K562 (cell line): ENCODE data around the gene SBDS. TPM values are rescaled to one million over a fixed set of nuclear protein-coding genes. Genes with fewer than 3 reads are reported as not detected.
A peak's percentile ranks its signal among the peaks of the same experiment; 100 is the strongest.
"Not testable (repeated sequence)": the region's sequence is repeated elsewhere in the genome, so short reads cannot be mapped to it uniquely, and the experiment has no call there.

ENCODE experiments used
- ATAC-seq: fragments of 200-7000 bp; cut with Tn5 transposase; 3 replicates; pipeline ENCODE4 v1.9.1; 2020; ENCODE audit warnings: moderate library complexity
- BruUV-seq: library from RNA; stranded (reverse); fragments of 400-500 nt; replicated peaks from 2 replicates; lab custom pipeline; 2021; lab: Mats Ljungman, UMichigan
- CTCF ChIA-PET: fragments of 300-600 bp; formaldehyde crosslinking; extraction: SDS; loops from one replicate; lab custom pipeline; 2021; ENCODE audit warnings: low intra/inter-chr PET ratio; lab: Yijun Ruan, JAX
- POLR2A ChIA-PET: fragments of 300-600, 350-650 bp; sonication (Branson Sonifier 250); formaldehyde crosslinking; extraction: SDS; loops from one replicate; lab custom pipeline; 2021; ENCODE audit warnings: antibody characterized with exemption, inconsistent platforms; lab: Yijun Ruan, JAX
- DNase-seq, 4 experiments: peaks; one replicate each; pipeline versions ENCODE4 v3.0.0 to v3.0.0-alpha.2; 2011 to 2018; ENCODE audit warnings: low spot score in 3 of 4, mixed read lengths in 3 of 4; ENCODE audit errors: extremely low read depth in 1 of 4
- FAIRE-seq: peaks from 2 replicates; lab custom pipeline; 2011; peaks lifted over from hg19 to GRCh38; lab: Jason Lieb, UNC
- H2AFZ ChIP-seq: 2 replicates; pipeline ENCODE4 v1.6.0; 2011; ENCODE audit warnings: low read depth, low read length, control low read depth, inconsistent platforms
- H3K27ac ChIP-seq: fragments of 200-600 bp; 3 replicates; pipeline ENCODE4 v1.8.0; 2011; ENCODE audit warnings: low read depth, mild to moderate bottlenecking, control low read depth, inconsistent platforms, low read length, moderate library complexity, mixed read lengths; ENCODE audit errors: extremely low read depth
- H3K27me3 ChIP-seq, 2 experiments: fragments of 300-600 bp in 1 of 2; 2 replicates in 1 of 2; 3 replicates in 1 of 2; pipeline versions ENCODE4 v1.6.0 to v1.8.0; 2011; ENCODE audit warnings: inconsistent platforms in 2 of 2, low read length in 2 of 2, mild to moderate bottlenecking in 1 of 2, mixed read lengths in 1 of 2, moderate library complexity in 1 of 2; ENCODE audit not compliant: control insufficient read depth in 2 of 2, insufficient read depth in 2 of 2
- H3K36me3 ChIP-seq: fragments of 300-600 bp; 3 replicates; pipeline ENCODE4 v1.8.0; 2011; ENCODE audit warnings: mild to moderate bottlenecking, low read length, inconsistent platforms; ENCODE audit not compliant: control insufficient read depth, insufficient read depth
- H3K4me1 ChIP-seq, 2 experiments: fragments of 200-600 bp in 1 of 2; replicated peaks in 1 of 2; 2 replicates in 1 of 2; 3 replicates in 1 of 2; pipeline versions ENCODE4 v1.5.1 to v1.8.0; 2011; ENCODE audit warnings: inconsistent platforms in 2 of 2, low read length in 2 of 2, mild to moderate bottlenecking in 1 of 2, mixed read lengths in 1 of 2, moderate library complexity in 1 of 2; ENCODE audit not compliant: control insufficient read depth in 2 of 2, insufficient read depth in 2 of 2
- H3K4me2 ChIP-seq: 2 replicates; pipeline ENCODE4 v1.6.1; 2011; ENCODE audit warnings: low read length, control low read depth, inconsistent platforms, mixed read lengths; ENCODE audit not compliant: insufficient read depth
- H3K4me3 ChIP-seq: fragments of 200-600 bp; sonication (generic), shearing (Covaris generic); 2 replicates; pipeline ENCODE4 v1.5.1; 2016; ENCODE audit warnings: control low read depth, inconsistent platforms
- H3K79me2 ChIP-seq: fragments of 200-600 bp; 3 replicates; pipeline ENCODE4 v1.8.0; 2011; ENCODE audit warnings: low read length, inconsistent platforms; ENCODE audit not compliant: control insufficient read depth, insufficient read depth
- H3K9ac ChIP-seq, 2 experiments: 2 replicates each; pipeline versions ENCODE4 v1.6.0 to v1.6.1; 2011; ENCODE audit warnings: low read depth in 2 of 2, low read length in 2 of 2, control low read depth in 1 of 2, inconsistent platforms in 1 of 2, mild to moderate bottlenecking in 1 of 2, mixed read lengths in 1 of 2; ENCODE audit not compliant: insufficient read depth in 1 of 2
- H3K9me1 ChIP-seq: one replicate; pipeline ENCODE4 v1.6.0; 2011; ENCODE audit warnings: inconsistent platforms, mild to moderate bottlenecking, low read length, moderate library complexity; ENCODE audit not compliant: control insufficient read depth, insufficient read depth
- H3K9me3 ChIP-seq: replicated peaks from 2 replicates; pipeline ENCODE4 v1.5.1; 2011; ENCODE audit warnings: low read depth, low read length, inconsistent platforms; ENCODE audit not compliant: control insufficient read depth, insufficient read depth
- H4K20me1 ChIP-seq: replicated peaks from 2 replicates; pipeline ENCODE4 v1.6.1; 2011; ENCODE audit warnings: low read length, inconsistent platforms, mixed read lengths; ENCODE audit not compliant: control insufficient read depth, insufficient read depth
- CEBPB ChIP-seq: fragments of 450-650 bp; IDR thresholded peaks from 2 replicates; pipeline ENCODE4 v1.6.1; 2016; ENCODE audit warnings: missing genetic modification characterization, missing compliant biosample characterization
- ZNF121 ChIP-seq: sonication (generic); formaldehyde crosslinking; conservative IDR thresholded peaks from 2 replicates; pipeline ENCODE4 v1.8.0; 2022; ENCODE audit warnings: missing genetic modification reagents
- WGBS: fragments of 100-300 bp; shearing (Covaris generic); methylation state at CpG from one replicate; pipeline ENCODE4 v1.1.6; 2016; ENCODE audit warnings: low coverage, mixed read lengths; ENCODE audit not compliant: insufficient coverage; ENCODE audit errors: missing lambda C conversion rate; 5-methylcytosine and 5-hydroxymethylcytosine counted together
- in situ Hi-C: fragments of 300-500 bp; cut with MboI; formaldehyde crosslinking; loops from 4 replicates; pipeline ENCODE4 v1.15.0; 2018; ENCODE audit warnings: inconsistent platforms, mixed read lengths
- intact Hi-C: fragments of 100-400 bp; cut with micrococcal nuclease; formaldehyde crosslinking; loops from 2 replicates; pipeline ENCODE4 v1.14.2; 2022
- polyA plus RNA-seq, 8 experiments: library from polyadenylated mRNA; depleted of rRNA in 4 of 8; stranded (reverse) in 5 of 8; unstranded in 3 of 8; fragments of >200 nt; fragmentation: Nextera tagmentation in 2 of 8; fragmentation: Illumina TruSeq in 1 of 8; extraction: Ambion mirVana in 2 of 8; extraction: Trizol in 1 of 8; gene quantifications; 2 replicates each; pipeline versions ENCODE4 v1.2.1 to v1.2.3, GENCODE V29; 2011 to 2014; ENCODE audit warnings: inconsistent platforms in 1 of 8, missing spikeins in 1 of 8
- total RNA-seq, 7 experiments: library from RNA; depleted of rRNA in 6 of 7; stranded (reverse); fragments of >200 nt in 6 of 7; fragmentation: Illumina TruSeq in 2 of 7; extraction: Trizol in 2 of 7; gene quantifications; 2 replicates each; pipeline versions ENCODE4 v1.2.1 to v1.2.3, GENCODE V29; 2011 to 2021; ENCODE audit warnings: low replicate concordance in 1 of 7

The SBDS gene
- total and polyA plus RNA-seq, 9 of the 15 experiments (the other 6 are each of a cell fraction or from before 2014, with no cell fraction given): 105 to 174 (median 117) TPM

DNA sequence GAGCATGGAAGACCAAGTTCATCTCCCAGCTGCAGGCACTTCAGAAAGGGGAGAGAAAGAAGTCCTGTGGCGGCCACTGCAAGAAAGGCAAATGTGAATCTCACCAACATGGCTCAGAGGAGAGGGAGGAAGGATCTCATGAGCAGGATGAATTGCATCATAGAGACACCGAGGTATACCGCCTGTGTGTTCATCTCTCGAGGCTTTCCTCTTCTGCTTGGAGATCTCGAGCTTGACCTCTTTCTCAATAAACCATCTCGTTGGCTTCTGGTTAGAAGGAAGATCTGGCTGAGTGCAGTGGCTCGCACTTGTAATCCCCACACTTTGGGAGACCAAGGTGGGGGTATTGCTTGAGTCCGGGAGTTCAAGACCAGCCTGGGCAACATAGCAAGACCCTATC lies 22.6 kb upstream of the SBDS start:
- BruUV-seq: not testable (repeated sequence)
- WGBS: 95% methylated on average over 6 of the region's 8 CpGs

DNA sequence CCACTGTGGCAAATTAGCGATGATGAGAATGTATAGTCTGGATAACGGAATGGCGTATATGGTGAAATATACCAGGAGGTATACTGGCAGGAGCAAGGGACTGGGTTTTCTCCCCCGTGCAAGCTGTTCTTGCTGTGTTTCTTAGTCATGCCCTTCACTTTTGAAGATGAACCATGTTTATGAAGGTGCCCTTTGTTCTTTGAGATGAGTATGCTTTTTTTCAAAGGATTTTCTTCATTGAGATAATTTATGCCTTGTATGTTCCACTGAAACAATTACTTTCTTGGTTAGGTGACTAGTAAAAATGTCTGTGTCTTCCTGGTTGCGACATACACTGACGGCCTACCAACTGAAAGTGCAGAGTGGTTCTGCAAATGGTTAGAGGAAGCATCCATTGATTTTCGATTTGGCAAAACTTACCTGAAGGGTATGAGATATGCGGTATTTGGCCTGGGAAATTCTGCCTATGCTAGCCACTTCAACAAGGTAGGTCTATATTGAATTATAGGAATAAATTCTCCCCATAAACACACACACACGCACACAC lies 18.8 kb upstream of the SBDS start:
- CTCF ChIA-PET, H3K9me1 ChIP-seq, ATAC-seq, H3K4me2 ChIP-seq, DNase-seq, BruUV-seq, H3K9ac ChIP-seq, in situ Hi-C loops, H3K27me3 ChIP-seq, H3K79me2 ChIP-seq, H4K20me1 ChIP-seq, H3K9me3 ChIP-seq, H3K27ac ChIP-seq, POLR2A ChIA-PET, H3K4me3 ChIP-seq, intact Hi-C loops, H2AFZ ChIP-seq, H3K4me1 ChIP-seq, FAIRE-seq: not testable (repeated sequence)
- TF ChIP-seq CEBPB (tag): peak; percentile 57
- H3K36me3 ChIP-seq: peaks cover 71% of the 10 kb centered on the region
- WGBS: 93% methylated on average over 9 of the region's 9 CpGs

More for the DNA sequence above, 22.6 kb upstream of the SBDS start:
- Histone ChIP-seq H3K4me1 (peaks cover 5 to 13% of the 10 kb centered on the region in 2 experiments; a peak in 4 of 5 replicates), H3K36me3 (peaks cover 77% of the 10 kb centered on the region)
- in situ Hi-C loops, H4K20me1 ChIP-seq, H3K27me3 ChIP-seq, H3K4me2 ChIP-seq, CTCF ChIA-PET, H3K9me3 ChIP-seq, ATAC-seq, H3K9me1 ChIP-seq, intact Hi-C loops, H3K4me3 ChIP-seq, DNase-seq, H2AFZ ChIP-seq, H3K27ac ChIP-seq, H3K9ac ChIP-seq, H3K79me2 ChIP-seq, POLR2A ChIA-PET, FAIRE-seq: not testable (repeated sequence)
- TF ChIP-seq ZNF121: peak; percentile 47; the same call in 1 of the 2 replicates

DNA sequence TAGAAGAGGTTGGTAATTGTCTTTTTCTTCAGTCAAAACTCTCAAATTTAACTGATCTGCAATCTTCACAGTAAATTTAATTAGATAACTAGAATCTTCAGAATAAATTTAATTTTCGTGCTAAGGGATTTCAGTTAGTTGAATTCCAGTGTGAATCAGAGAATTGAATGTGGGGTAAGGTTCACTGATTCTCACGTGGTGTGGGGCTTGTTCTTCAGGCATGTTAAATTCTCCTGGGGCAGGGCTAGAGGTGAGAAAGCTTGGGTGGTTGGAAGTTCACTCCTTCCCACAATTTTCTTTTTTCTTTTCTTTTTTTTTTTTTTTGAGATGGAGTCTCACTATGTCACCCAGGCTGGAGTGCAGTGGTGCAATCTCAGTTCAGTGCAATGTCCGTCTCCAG lies 14.3 kb upstream of the SBDS start:
- FAIRE-seq, ATAC-seq, H3K9me1 ChIP-seq, H3K79me2 ChIP-seq, DNase-seq, POLR2A ChIA-PET, H3K4me2 ChIP-seq, H3K27ac ChIP-seq, H3K9ac ChIP-seq, H3K4me1 ChIP-seq, in situ Hi-C loops, H3K27me3 ChIP-seq, H3K9me3 ChIP-seq, H3K4me3 ChIP-seq, BruUV-seq, H4K20me1 ChIP-seq, CTCF ChIA-PET, H2AFZ ChIP-seq: not testable (repeated sequence)
- 81% methylated on average over 3 of the region's 3 CpGs for WGBS
- peaks cover 77% of the 10 kb centered on the region for H3K36me3 ChIP-seq
- intact Hi-C loops: loop anchor here (10.0 kb wide), 2 partner anchors 455 to 975 kb away; no protein-coding TSS in a partner anchor
